KBM-7 (cell line): ENCODE results near the gene NGEF.

ENCODE experiments used
- DNase-seq: peaks from one replicate; pipeline ENCODE4 v3.0.0-alpha.2; 2015
- in situ Hi-C: fragments of 300-500 bp; cut with MboI; formaldehyde crosslinking; loops from 2 replicates; pipeline ENCODE4 v1.14.3; 2020; ENCODE audit warnings: low sequenced_read_pairs, low pct_unique_long_range_greater_than_20kb, mixed read lengths

The NGEF gene

GRCh38 chr2:233005096-233005495 lies 8.0 kb downstream of the NGEF start:
- in situ Hi-C loops, result no loop called here
- no peak for DNase-seq

- DNase-seq, result no peak
- in situ Hi-C loops, result no loop called here
Observed at GRCh38 chr2:233003658-233004555, 9.1 kb downstream of the NGEF start.

- DNase-seq, result no peak
- in situ Hi-C loops, result no loop called here
Observed at GRCh38 chr2:233002829-233003657, 10.0 kb downstream of the NGEF start.

GRCh38 chr2:233000886-233001750 lies 11.9 kb downstream of the NGEF start:
- DNase-seq, result no peak
- in situ Hi-C loops, result no loop called here

- in situ Hi-C loops, result no loop called here
- DNase-seq, result no peak
Observed at GRCh38 chr2:232999354-232999753, 13.7 kb downstream of the NGEF start.

- in situ Hi-C loops, result no loop called here
- no peak for DNase-seq
Observed at GRCh38 chr2:232998666-232998985, 14.4 kb downstream of the NGEF start.

GRCh38 chr2:232997749-232998665 lies 15.0 kb downstream of the NGEF start:
- DNase-seq, result no peak
- in situ Hi-C loops, result no loop called here

GRCh38 chr2:232994446-232994845 lies 18.6 kb downstream of the NGEF start:
- no peak for DNase-seq
- in situ Hi-C loops, result no loop called here

GRCh38 chr2:232993231-232993821 lies 19.7 kb downstream of the NGEF start:
- in situ Hi-C loops, result no loop called here
- DNase-seq, result no peak

GRCh38 chr2:232986155-232986554 lies 26.9 kb downstream of the NGEF start:
- in situ Hi-C loops, result no loop called here
- no peak for DNase-seq

GRCh38 chr2:232984451-232985207 lies 28.4 kb downstream of the NGEF start:
- no peak for DNase-seq
- in situ Hi-C loops, result no loop called here

GRCh38 chr2:232983669-232984140 lies 29.4 kb downstream of the NGEF start:
- DNase-seq, result no peak
- in situ Hi-C loops, result no loop called here

GRCh38 chr2:232982926-232983668 lies 30.0 kb downstream of the NGEF start:
- DNase-seq, result no peak
- in situ Hi-C loops, result no loop called here

GRCh38 chr2:232981767-232982360 lies 31.2 kb downstream of the NGEF start:
- no peak for DNase-seq
- in situ Hi-C loops, result no loop called here

GRCh38 chr2:232981356-232981755 lies 31.7 kb downstream of the NGEF start:
- in situ Hi-C loops, result no loop called here
- DNase-seq, result no peak

GRCh38 chr2:232980683-232981082 lies 32.4 kb downstream of the NGEF start:
- in situ Hi-C loops, result no loop called here
- DNase-seq, result no peak
